ENCODE measurements around the gene VEPH1. TPM values are rescaled to one million over a fixed set of nuclear protein-coding genes. Genes with fewer than 3 reads are reported as not detected.
A peak's percentile ranks its signal among the peaks of the same experiment; 100 is the strongest.

Gene VEPH1
- polyA plus RNA-seq, 1 experiment, result 17.9 TPM

GRCh38 chr3:157501863-157502262 lies 1.4 kb downstream of the VEPH1 start:
- no peaks in the 10 kb centered on the region for H3K36me3 ChIP-seq (ENCODE audit: control insufficient read depth, insufficient read depth, low read length)
- DNase-seq (ENCODE audit: low read depth), result no peak
- TF ChIP-seq, protein P1, sequence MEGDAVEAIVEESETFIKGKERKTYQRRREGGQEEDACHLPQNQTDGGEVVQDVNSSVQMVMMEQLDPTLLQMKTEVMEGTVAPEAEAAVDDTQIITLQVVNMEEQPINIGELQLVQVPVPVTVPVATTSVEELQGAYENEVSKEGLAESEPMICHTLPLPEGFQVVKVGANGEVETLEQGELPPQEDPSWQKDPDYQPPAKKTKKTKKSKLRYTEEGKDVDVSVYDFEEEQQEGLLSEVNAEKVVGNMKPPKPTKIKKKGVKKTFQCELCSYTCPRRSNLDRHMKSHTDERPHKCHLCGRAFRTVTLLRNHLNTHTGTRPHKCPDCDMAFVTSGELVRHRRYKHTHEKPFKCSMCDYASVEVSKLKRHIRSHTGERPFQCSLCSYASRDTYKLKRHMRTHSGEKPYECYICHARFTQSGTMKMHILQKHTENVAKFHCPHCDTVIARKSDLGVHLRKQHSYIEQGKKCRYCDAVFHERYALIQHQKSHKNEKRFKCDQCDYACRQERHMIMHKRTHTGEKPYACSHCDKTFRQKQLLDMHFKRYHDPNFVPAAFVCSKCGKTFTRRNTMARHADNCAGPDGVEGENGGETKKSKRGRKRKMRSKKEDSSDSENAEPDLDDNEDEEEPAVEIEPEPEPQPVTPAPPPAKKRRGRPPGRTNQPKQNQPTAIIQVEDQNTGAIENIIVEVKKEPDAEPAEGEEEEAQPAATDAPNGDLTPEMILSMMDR (IDR thresholded peaks at IDR 0.05; ENCODE audit: insufficient read depth, low read depth, low read length), result no peak
- no peaks in the 10 kb centered on the region for H3K27me3 ChIP-seq (ENCODE audit: control insufficient read depth, insufficient read depth, low read length)
- ChIA-PET CTCF (no interaction called here), POLR2A (no interaction called here)
- H3K4me3 ChIP-seq (ENCODE audit: low read depth, low read length), result no peak overlapping the region

DNA sequence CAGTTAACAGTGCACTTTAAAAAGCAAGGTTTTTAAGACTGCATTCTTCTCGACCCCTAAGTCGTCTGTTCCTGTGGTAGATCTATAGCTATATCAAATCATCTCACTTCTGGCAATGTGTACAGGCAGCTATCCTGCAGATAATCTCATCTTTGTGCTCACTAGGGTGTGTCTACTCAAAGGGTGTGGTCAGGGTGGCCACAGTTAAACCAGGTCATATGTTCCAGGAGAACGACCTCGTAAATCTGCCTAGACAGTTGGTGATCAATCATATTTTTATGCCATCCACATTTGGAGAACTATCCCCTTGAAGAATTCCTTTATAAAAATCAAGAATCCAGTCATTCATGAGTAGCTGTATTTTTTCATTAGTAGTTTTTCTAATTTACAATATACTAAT lies 3.0 kb downstream of the VEPH1 start:
- Histone ChIP-seq H3K4me3 (ENCODE audit: low read depth, low read length) (no peak overlapping the region), H3K36me3 (ENCODE audit: control insufficient read depth, insufficient read depth, low read length) (no peaks in the 10 kb centered on the region), H3K27me3 (ENCODE audit: control insufficient read depth, insufficient read depth, low read length) (no peaks in the 10 kb centered on the region)
- DNase-seq (ENCODE audit: low read depth), result no peak
- ChIA-PET POLR2A (no interaction called here), CTCF (interaction anchor here (0.6 to 2.3 kb wide), 5 partner anchors 12 to 299 kb away, joined by 3 to 6 read pairs (median 3); no protein-coding TSS in a partner anchor)
- TF ChIP-seq, protein P1 (IDR thresholded peaks at IDR 0.05; ENCODE audit: insufficient read depth, low read depth, low read length), result no peak

- POLR2A ChIA-PET, result no interaction called here
- DNase-seq (ENCODE audit: low read depth), result no peak
Measured at GRCh38 chr3:157499342-157499963, 3.8 kb downstream of the VEPH1 start.

GRCh38 chr3:157498371-157498770 lies 4.8 kb downstream of the VEPH1 start:
- TF ChIP-seq, protein P1 (IDR thresholded peaks at IDR 0.05; ENCODE audit: insufficient read depth, low read depth, low read length), result no peak
- CTCF ChIA-PET, result interaction anchor here (0.6 to 2.6 kb wide), 6 partner anchors 54 to 1298 kb away, joined by 3 to 9 read pairs (median 4); no protein-coding TSS in a partner anchor
- POLR2A ChIA-PET, result interaction anchor here (0.7 kb wide), 1 partner anchor 30 kb away, joined by 4 read pairs; no protein-coding TSS in a partner anchor
- Histone ChIP-seq H3K36me3 (ENCODE audit: control insufficient read depth, insufficient read depth, low read length) (no peaks in the 10 kb centered on the region), H3K27me3 (ENCODE audit: control insufficient read depth, insufficient read depth, low read length) (no peaks in the 10 kb centered on the region), H3K4me3 (ENCODE audit: low read depth, low read length) (no peak overlapping the region)
- no peak for DNase-seq (ENCODE audit: low read depth)

More at GRCh38 chr3:157499342-157499963, 3.8 kb downstream of the VEPH1 start:
- no peaks in the 10 kb centered on the region for H3K36me3 ChIP-seq (ENCODE audit: control insufficient read depth, insufficient read depth, low read length)
- no peaks in the 10 kb centered on the region for H3K27me3 ChIP-seq (ENCODE audit: control insufficient read depth, insufficient read depth, low read length)
- CTCF ChIA-PET, result interaction anchor here (0.6 to 2.6 kb wide), 5 partner anchors 73 to 298 kb away, joined by 3 to 9 read pairs (median 4); no protein-coding TSS in a partner anchor
- TF ChIP-seq, protein P1 (IDR thresholded peaks at IDR 0.05; ENCODE audit: insufficient read depth, low read depth, low read length), result no peak
- peak overlapping the region; percentile 31 for H3K4me3 ChIP-seq (ENCODE audit: low read depth, low read length)

- Histone ChIP-seq H3K4me3 (ENCODE audit: low read depth, low read length) (no peak overlapping the region), H3K36me3 (ENCODE audit: control insufficient read depth, insufficient read depth, low read length) (no peaks in the 10 kb centered on the region), H3K27me3 (ENCODE audit: control insufficient read depth, insufficient read depth, low read length) (no peaks in the 10 kb centered on the region)
- DNase-seq (ENCODE audit: low read depth), result no peak
- POLR2A ChIA-PET, result no interaction called here
- CTCF ChIA-PET, result interaction anchor here (2.0 to 5.0 kb wide), 2 partner anchors 292 to 293 kb away, joined by 12 to 62 read pairs; no protein-coding TSS in a partner anchor
- TF ChIP-seq, protein P1 (IDR thresholded peaks at IDR 0.05; ENCODE audit: insufficient read depth, low read depth, low read length), result no peak
Measured at GRCh38 chr3:157495846-157496245, 7.4 kb downstream of the VEPH1 start.
